AG09319 (cell line): ENCODE results near the gene NKX6-1.

Source experiments
- DNase-seq: peaks from one replicate; pipeline ENCODE4 v3.0.0-alpha.2; 2010; ENCODE audit warnings: low read depth; ENCODE audit errors: extremely low read depth
- TF ChIP-seq, protein P1 (sequence below): IDR thresholded peaks from 2 replicates; pipeline ENCODE4 v1.5.1; 2011; ENCODE audit warnings: low read depth, mild to moderate bottlenecking, inconsistent platforms, low read length, moderate library complexity

NKX6-1 gene

DNA sequence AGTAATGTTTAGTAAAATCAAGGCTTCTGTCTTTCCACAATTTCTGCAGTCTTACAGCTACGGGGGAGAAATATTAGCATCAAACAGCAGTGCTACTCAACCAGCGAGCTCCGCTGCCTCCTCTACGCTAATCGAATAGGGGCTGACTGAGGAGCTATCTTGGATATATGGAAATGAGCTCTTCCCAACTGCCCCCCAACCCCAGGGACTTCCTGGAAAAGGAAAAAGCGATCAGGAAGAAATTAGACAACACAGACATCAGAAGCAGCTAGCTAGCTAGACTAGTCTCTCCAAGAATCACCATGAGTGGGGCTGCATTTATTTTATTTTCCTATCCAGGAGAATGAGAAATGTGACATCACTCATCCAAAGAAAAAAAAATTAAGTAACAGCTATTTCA lies 7.6 kb downstream of the NKX6-1 start:
- DNase-seq, result no peak

DNA sequence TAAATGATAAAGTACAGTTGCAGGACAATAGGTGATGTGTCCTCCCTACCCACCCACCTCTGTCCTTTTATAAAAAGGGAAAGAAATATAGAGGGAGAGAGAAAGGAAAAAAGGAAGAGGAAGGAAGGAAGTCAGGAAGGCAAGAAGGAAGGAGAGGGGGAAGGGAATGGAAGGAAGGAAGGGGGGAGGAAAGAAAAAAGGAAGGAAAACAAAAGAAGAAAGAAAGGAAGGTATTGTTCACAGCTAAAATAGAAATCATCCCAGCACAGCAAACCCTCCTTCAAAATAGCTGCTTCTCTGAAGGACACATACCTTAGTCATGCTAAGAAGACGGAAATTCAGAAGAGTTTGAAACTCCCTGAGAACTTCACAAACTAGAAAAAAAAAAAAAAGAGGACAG lies 8.4 kb downstream of the NKX6-1 start:
- TF ChIP-seq, protein P1, sequence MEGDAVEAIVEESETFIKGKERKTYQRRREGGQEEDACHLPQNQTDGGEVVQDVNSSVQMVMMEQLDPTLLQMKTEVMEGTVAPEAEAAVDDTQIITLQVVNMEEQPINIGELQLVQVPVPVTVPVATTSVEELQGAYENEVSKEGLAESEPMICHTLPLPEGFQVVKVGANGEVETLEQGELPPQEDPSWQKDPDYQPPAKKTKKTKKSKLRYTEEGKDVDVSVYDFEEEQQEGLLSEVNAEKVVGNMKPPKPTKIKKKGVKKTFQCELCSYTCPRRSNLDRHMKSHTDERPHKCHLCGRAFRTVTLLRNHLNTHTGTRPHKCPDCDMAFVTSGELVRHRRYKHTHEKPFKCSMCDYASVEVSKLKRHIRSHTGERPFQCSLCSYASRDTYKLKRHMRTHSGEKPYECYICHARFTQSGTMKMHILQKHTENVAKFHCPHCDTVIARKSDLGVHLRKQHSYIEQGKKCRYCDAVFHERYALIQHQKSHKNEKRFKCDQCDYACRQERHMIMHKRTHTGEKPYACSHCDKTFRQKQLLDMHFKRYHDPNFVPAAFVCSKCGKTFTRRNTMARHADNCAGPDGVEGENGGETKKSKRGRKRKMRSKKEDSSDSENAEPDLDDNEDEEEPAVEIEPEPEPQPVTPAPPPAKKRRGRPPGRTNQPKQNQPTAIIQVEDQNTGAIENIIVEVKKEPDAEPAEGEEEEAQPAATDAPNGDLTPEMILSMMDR, result no peak

More for the DNA sequence above, 7.6 kb downstream of the NKX6-1 start:
- TF ChIP-seq, protein P1, result no peak

DNA sequence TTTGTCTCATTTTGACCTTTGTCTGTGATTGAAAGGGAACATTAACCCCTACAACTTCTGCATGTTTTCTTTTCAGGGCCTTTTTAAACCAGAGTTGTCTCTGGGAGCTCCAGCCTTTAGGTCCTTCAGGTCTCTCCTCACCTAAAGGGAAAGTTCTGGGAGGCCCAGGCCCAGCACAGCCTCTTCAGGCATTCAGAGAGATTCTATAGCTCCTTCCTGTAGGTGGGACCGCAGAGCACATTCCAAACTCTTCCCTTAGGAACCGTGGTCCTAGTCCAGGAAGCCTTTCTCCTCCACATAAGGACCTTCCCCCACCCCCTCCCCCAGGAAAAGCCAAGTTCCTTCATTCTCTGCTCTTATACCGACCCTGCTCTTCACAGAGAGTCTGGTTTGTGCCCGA lies 14.9 kb downstream of the NKX6-1 start:
- TF ChIP-seq, protein P1, result no peak
- no peak for DNase-seq

More for the DNA sequence above, 8.4 kb downstream of the NKX6-1 start:
- DNase-seq, result no peak

DNA sequence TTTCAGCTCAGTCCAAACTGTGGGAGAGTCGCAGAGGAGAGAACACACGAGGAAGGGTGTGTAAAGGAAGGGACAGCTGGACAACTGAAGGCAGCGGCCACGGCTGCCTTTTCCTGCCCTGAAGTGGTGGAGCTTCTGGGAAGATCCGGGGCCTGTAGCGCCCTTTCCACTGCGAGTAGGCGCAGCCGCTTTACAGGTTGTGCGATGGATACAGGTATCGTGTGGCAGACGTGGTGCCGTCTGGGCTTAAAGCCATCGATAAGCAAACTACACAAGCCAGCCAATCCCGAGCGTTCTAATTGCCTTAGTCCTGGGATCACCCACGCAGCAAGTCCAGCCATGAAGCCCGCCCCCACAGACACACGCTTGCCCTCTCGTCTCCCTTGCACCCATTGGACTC lies 15.4 kb downstream of the NKX6-1 start:
- TF ChIP-seq, protein P1, result no peak
- DNase-seq, result no peak

DNA sequence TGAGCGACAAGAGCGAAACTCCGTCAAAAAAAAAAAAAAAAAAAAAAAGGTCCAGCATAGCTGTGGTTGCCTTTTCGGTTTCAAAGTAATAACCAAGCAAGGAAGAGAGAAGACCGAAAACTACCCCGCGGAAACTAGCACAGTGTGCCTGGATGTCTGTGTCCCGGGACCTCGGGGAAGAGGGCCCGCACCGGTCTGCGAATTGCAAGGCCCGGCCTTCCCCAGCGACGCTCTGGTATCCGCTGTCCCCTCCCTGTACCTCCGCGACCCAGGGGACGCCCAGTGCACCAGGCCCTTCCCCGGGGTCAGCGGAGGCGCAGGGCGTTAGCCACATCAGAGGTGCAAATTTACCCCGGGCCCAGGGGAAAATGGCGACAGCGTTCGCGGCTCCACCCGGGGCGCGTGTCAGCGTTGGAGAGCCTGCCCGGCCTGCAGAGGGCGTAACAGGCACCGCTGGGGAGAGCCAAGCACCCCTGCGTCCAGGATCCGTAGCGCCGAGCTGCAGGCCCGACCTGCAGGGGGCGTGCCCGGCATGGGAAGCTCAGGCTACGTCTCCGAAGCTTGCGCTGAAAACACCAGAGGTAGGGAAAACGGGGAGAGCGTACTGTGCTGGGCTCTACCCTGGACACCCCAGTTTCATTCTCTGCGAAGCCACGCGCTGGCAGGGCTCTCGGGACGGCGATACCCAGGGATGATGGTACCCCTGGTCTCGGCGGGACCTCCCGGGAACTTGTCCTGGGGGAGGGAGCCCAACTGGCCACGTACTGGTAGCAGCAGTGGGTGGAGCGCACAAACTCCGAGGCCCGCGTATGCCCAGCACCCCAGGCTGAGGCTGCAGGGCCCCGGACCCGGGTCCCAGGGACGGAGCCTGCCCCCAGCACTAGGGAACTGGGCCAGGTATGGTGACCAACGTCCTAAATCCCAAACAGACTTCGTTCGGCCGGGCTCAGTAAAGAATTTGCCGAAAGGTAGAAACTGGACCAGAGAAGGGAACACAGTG lies 16.2 kb downstream of the NKX6-1 start:
- TF ChIP-seq, protein P1, result peak; percentile 30

DNA sequence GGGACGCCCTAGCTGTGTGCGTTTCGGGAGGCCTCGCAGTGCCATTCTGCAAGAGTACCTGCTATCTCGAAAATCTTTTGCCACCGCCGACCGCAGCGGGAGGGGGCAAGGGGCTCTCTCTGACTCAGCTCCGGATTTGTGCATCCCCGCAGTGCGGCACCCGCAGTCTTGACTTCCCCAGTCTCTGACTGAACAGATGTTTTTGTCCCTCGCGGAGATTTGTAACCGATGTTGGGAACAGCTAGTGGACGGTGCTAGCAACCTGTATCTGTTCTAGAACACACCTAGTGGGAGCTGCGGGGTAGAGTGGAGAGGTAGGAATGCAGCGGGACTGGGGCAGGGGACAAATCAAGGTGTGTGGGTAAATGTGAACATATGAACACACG lies 17.2 kb downstream of the NKX6-1 start:
- TF ChIP-seq, protein P1, result no peak

More for the DNA sequence above, 16.2 kb downstream of the NKX6-1 start:
- DNase-seq, result no peak

More for the DNA sequence above, 17.2 kb downstream of the NKX6-1 start:
- DNase-seq, result no peak
